Kidney capillary endothelial cell (primary cell): Measurements from ENCODE around the gene TMEM43.
A peak's percentile ranks its signal among the peaks of the same experiment; 100 is the strongest.

Source experiments
- DNase-seq: peaks from one replicate; pipeline ENCODE4 v3.0.0-alpha.2; 2018; ENCODE audit warnings: low spot score

Gene TMEM43

GRCh38 chr3:14151471-14152083 lies 26.7 kb downstream of the TMEM43 start:
- DNase-seq: no peak

DNA sequence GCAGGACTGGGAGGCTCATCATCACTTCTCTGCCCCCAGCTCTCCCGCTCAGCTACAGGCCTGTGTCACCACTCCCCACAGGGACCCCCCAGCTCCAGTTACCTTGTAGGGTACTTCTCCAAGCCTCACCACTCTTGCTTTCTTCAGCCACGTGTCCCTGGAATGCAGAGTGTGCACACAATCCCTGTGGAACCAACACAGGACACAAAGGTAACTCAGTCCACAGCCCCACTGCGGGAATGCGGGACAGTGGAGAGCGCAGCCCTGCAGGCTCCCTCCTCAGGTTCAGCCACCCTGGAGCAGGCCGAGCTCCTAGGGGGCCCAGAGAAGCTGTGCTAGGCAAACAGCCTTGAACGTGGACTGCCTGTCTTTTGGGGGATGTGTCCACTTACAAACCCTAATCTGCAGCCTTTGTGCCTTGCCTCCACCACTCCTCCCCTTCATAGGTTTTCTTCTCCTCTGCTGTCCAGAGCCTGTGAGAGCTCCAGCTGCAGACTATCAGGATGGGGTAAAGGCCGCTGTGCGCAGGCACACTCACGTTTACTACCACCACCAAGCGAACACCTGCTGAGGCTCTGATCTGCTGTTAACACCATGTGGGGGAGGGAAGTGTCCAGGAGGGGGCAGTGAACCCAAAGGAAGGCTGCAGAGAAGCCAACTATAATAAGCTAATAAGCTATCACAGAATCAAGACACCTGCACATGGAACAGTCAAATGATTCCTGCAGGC lies 27.5 kb downstream of the TMEM43 start:
- DNase-seq: no peak

DNA sequence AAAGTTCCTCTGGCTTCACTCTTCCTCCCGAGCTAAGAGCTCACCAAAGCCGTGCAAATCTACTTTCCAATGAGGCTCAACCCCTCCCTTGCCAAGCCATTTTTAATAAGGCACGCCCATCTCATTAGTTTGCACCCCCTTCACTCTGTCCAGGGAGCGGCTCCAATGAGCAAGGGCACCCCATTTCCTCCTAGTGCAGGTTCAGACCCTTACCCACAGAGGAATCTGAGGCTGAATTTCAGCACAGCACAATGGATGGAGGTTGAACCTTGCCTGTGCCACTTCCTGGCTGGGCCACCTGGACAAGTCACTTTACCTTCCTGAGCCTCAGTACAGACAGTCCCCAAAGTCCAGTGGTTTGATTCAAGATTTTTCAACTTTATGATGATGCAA lies 28.1 kb downstream of the TMEM43 start:
- DNase-seq: no peak

- no peak for DNase-seq
These were observed 28.8 kb downstream of the TMEM43 start for GRCh38 chr3:14153663-14154062.

DNA sequence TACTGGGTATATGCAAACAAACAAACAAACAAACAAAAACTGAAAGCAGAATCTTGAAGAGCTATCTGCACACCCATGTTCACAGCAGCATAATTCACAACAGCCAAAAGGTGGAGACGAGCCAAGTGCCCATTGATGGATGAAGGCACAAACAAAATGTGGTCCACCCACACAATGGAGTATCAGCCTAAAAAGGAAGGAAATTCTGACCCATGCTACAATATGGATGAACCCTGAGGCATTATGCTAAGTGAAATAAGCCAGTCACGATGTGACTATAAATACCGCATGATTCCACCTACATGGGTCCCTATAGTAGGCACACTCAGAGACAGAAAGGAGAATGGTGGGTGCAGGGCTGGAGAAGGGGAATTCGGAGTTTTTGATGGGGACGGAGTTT lies 29.4 kb downstream of the TMEM43 start:
- no peak for DNase-seq

- DNase-seq: no peak
These were observed 30.1 kb downstream of the TMEM43 start for GRCh38 chr3:14154895-14155440.

GRCh38 chr3:14156201-14156600 lies 31.3 kb downstream of the TMEM43 start:
- no peak for DNase-seq

DNA sequence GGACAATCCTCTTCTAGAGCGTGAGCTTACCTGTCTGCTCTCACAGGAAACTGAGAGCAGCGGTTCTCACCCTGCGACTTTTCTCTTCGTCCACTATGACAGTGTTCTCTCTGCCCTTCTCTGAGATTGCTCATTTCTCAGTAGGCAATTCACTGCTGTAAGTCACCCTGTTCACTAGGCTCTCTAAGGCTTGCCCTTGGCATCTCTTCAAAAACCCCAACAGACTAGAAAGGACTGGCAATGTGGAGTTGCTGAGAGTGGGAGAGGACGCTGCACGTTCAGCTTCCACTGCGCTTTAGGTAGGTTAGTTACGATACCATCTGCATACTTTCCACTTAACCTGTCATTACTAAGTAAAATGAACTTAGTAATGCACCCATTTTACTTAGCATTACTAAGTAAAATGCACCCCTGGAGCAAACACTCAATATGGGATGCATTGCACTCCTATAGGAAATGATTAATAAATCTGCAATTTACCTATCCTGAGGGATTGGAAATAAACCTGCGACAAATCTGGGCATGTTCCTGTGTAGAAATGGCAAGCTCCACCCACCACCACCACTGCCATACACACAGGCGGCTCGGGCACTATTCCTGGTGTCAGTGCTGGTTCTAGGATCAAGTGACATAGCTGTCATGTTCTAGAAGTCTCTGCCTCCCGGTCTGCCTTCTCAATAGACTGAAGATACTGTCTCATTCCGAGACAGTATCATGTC lies 32.1 kb downstream of the TMEM43 start:
- DNase-seq: no peak

- DNase-seq: no peak
These were observed 33.1 kb downstream of the TMEM43 start for GRCh38 chr3:14157951-14158350.

- no peak for DNase-seq
These were observed 33.5 kb downstream of the TMEM43 start for GRCh38 chr3:14158370-14158769.

- DNase-seq: no peak
These were observed 34.6 kb downstream of the TMEM43 start for GRCh38 chr3:14159426-14159825.

GRCh38 chr3:14161282-14161681 lies 36.4 kb downstream of the TMEM43 start:
- no peak for DNase-seq

DNA sequence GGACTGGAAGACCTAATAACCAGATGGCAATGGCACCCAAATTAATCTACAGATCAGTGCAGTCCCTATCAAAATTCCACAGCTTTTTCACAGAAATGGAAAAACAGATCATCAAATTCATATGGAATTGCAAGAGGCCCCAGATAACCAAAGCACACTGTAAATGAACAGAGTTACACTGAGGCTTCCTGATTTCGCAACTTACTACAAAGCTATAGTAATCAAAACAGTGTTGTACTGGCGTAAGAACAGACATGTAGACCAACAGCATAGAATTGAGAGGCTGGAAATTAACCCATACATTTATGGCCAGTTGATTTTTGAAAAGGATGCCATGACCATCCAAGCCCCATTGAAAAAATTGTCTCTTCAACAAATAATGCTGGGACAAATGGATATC lies 37.3 kb downstream of the TMEM43 start:
- DNase-seq: no peak

DNA sequence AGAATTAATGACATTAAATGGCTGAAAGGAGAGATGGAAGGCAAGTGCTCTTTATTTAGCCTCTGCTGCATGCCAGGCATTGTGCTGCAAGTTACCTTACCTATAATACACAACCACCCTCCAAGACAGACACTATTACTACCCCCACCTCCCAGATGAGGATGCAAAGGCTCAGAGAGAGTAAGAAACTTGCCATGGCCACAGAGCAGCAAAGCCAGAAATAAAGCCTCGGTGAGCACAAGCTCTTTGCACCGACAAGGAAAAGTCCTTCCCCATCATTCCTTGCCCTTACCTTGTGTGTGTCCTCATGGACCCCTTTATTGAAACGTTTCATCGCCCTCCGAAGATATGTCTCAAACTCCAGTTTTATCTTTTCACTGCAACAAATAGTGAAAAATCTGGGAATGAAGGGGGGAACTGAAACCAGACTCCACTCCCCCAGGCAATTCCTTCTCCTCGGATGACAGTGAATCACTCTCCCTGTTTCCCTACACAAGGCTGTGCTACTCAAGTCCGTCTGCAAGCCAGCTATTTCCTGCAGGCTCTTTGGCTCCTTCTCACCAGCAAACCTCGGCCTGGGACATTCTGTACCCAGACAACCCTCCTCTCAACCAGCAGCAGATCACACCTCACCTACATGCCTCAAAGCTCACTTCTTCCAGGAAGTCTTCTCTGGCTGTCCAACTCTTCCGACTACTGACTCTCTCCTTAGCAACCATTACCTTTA lies 42.2 kb downstream of the TMEM43 start:
- no peak for DNase-seq

DNA sequence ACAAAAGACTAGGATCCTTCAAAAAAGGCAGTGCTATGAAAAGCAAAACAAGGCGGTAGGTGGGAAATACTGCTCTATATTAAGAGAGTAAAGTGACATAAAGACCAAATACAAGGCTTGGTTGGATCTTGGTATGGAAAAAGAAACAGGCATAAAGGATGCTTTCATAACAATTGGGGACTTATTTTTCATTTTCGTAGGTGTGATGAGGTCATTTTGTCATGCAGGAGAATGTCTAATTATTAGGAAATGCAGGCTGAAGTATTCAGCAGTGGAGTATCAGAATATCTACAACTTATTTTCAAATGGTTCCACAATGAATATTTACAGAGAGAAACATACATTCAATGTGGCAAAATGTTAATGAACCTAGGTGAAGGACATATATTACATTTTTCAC lies 44.6 kb downstream of the TMEM43 start:
- no peak for DNase-seq

GRCh38 chr3:14169871-14170270 lies 45.0 kb downstream of the TMEM43 start:
- DNase-seq: no peak

DNA sequence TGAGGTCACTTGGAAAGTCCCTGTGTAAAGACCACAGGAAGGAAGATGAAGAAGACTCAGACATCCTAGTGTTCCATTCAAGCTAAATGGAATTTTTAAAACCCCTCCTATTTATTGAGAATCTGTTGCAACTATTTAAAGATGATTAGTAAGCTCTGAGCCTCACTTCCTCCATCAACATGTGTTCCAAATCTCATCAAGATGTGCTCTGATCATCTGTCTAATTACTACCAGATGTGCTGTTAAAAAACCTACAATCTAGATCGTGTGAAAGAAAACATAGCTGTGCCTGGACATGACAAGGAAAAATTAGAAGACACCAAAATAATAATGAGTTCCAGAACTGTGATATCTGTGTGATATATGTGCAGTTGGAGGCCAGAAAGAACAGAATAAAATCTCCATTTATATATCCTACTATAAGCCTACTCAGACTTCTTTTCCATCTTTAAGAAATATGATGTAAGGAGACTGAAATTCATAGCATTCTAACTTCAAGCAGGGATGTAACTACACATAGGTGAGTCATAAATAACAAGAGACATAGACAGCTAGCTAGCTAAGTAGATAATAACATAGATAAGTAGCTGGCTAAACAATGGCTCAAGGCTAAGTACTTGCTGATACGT lies 45.8 kb downstream of the TMEM43 start:
- DNase-seq: peak; percentile 74

- no peak for DNase-seq
These were observed 47.6 kb downstream of the TMEM43 start for GRCh38 chr3:14172496-14172895.

GRCh38 chr3:14174483-14174882 lies 49.6 kb downstream of the TMEM43 start:
- no peak for DNase-seq

DNA sequence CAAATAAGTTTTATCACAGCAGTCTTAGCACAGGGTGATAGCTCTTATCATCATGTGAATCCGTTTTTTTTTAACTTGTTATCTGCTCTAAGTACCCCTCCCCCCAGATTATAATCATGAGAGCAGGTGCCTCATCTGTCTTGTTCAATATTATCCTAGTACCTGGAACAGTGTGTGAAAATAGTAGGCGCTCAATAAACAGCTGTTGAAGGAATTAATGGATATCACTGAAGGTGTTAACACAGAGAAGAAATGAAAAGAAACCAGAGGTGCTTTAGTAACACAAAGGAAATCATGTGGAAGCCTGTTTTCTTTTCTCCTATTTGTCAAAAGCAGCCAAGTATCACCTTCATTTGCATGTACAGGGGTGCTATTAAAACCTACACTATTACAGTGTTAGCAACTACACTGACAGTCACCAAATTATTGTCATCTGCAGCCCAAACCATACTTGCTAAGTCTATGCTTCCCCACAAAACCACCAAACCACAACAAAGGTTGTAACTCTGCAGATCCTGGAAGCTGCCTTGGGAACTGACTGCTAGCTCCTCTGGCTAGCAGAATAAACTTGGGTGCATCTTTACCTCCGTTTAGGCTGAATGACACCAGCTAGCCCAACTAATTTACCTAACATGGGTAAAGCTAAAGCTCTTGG lies 50.7 kb downstream of the TMEM43 start:
- no peak for DNase-seq

DNA sequence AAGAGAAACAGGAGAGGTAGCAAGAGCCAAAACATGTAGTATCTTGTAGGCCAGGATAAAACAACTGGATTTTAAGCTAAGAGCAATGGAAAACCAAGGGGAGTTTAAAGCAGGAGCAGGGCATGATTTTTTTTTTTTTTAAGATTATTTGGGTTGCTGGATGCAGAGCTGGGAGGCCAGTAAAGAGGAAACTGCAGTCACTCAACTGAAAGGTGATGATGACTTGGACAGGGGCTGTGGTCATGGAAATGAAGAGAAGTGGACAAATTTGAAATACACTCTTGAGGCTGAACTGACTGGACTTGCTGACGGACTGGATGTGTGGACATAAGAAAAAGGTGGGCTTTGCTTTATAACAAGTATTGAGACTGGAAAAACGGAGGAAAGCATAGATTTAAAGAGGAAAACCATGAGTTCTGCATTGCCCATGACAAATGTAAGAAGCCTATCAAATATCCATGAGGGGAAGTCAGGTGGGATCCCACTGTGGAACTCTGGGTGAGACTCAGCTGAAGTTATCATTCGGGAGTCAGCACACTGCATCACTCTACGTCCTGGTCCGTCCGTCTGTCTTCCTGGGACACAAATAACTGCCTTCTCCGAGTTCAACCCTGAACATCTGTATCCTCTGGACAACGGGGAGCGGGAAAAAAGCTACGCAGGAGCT lies 52.9 kb downstream of the TMEM43 start:
- DNase-seq: peak; percentile 45
